HEK293T (cell line): Measurements from ENCODE around the gene CPED1.

Source experiments
- BHLHE40 ChIP-seq: fragments of 450-650 bp; IDR thresholded peaks from 2 replicates; pipeline ENCODE4 v1.6.1; 2016; ENCODE audit warnings: mild to moderate bottlenecking, moderate library complexity, borderline replicate concordance
- CTBP1 ChIP-seq: fragments of 450-650 bp; IDR thresholded peaks from 2 replicates; pipeline ENCODE4 v1.6.1; 2016; ENCODE audit warnings: borderline replicate concordance
- ELF4 ChIP-seq: fragments of 450-650 bp; IDR thresholded peaks from 2 replicates; pipeline ENCODE4 v1.6.1; 2017; ENCODE audit warnings: antibody characterized with exemption
- FOXA1 ChIP-seq: fragments of 450-650 bp; IDR thresholded peaks from 2 replicates; pipeline ENCODE4 v1.6.1; 2016; ENCODE audit warnings: mild to moderate bottlenecking
- FOXM1 ChIP-seq: fragments of 450-650 bp; IDR thresholded peaks from 2 replicates; pipeline ENCODE4 v1.6.1; 2017; ENCODE audit warnings: mild to moderate bottlenecking, borderline replicate concordance
- HDGF ChIP-seq: fragments of 450-650 bp; IDR thresholded peaks from 2 replicates; pipeline ENCODE4 v1.6.1; 2017; ENCODE audit warnings: antibody characterized with exemption, borderline replicate concordance
- L3MBTL2 ChIP-seq: fragments of 450-650 bp; conservative IDR thresholded peaks from 2 replicates; pipeline ENCODE4 v1.6.1; 2016; ENCODE audit warnings: mild to moderate bottlenecking
- LEF1 ChIP-seq: fragments of 450-650 bp; IDR thresholded peaks from 2 replicates; pipeline ENCODE4 v1.6.1; 2017; ENCODE audit warnings: mild to moderate bottlenecking, borderline replicate concordance
- NFRKB ChIP-seq: fragments of 450-650 bp; IDR thresholded peaks from 2 replicates; pipeline ENCODE4 v1.6.1; 2016; ENCODE audit warnings: mild to moderate bottlenecking, moderate library complexity
- PKNOX1 ChIP-seq: fragments of 450-650 bp; IDR thresholded peaks from 2 replicates; pipeline ENCODE4 v1.6.1; 2016
- SP1 ChIP-seq: fragments of 450-650 bp; IDR thresholded peaks from 2 replicates; pipeline ENCODE4 v1.6.1; 2017
- SUZ12 ChIP-seq: fragments of 450-650 bp; IDR thresholded peaks from 2 replicates; pipeline ENCODE4 v1.6.1; 2016; ENCODE audit warnings: mild to moderate bottlenecking
- TARDBP ChIP-seq: fragments of 450-650 bp; IDR thresholded peaks from 2 replicates; pipeline ENCODE4 v1.6.1; 2016
- ZNF384 ChIP-seq: fragments of 450-650 bp; IDR thresholded peaks from 2 replicates; pipeline ENCODE4 v1.6.1; 2016

GRCh38 chr7:121042899-121043298 is 54.4 kb downstream of the CPED1 start:
- no peak for TF ChIP-seq HDGF
- no peak for TF ChIP-seq FOXM1
- TF ChIP-seq NFRKB = no peak
- no peak for TF ChIP-seq PKNOX1
- no peak for TF ChIP-seq TARDBP
- TF ChIP-seq SP1 = no peak
- no peak for TF ChIP-seq FOXA1
- TF ChIP-seq SUZ12 = no peak
- no peak for TF ChIP-seq L3MBTL2
- no peak for TF ChIP-seq LEF1
- no peak for TF ChIP-seq BHLHE40
- no peak for TF ChIP-seq ELF4
- TF ChIP-seq CTBP1 = no peak
- no peak for TF ChIP-seq ZNF384
